Activated T-helper 1 cell treated with Interleukin-2 at 50 U/mL for 16 hours (primary cell): ENCODE data around the gene PKD2.
"Not testable (repeated sequence)": the region's sequence is repeated elsewhere in the genome, so short reads cannot be mapped to it uniquely, and the experiment has no call there.

Experiments
- DNase-seq: peaks from one replicate; pipeline ENCODE4 v3.0.0-alpha.2; 2020; ENCODE audit warnings: low read depth

PKD2 gene

DNA sequence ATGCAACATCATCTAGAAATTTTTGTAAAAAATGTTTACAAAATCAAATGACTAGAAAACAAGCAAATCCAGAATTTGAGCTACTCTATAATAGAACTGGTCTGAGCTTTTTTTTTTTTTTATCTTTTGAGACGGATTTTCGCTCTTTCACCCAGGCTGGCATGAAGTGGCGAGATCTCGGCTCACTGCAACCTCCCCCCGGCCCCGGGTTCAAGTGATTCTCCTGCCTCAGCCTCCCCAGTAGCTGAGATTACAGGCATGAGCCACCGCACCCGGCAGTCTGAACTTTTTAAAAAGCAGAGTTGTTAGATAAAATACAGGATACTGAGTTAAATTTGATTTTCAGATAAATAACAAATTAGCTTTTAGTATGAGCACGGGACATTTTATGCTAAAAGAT lies 20.9 kb upstream of the PKD2 start:
- no peak for DNase-seq

DNA sequence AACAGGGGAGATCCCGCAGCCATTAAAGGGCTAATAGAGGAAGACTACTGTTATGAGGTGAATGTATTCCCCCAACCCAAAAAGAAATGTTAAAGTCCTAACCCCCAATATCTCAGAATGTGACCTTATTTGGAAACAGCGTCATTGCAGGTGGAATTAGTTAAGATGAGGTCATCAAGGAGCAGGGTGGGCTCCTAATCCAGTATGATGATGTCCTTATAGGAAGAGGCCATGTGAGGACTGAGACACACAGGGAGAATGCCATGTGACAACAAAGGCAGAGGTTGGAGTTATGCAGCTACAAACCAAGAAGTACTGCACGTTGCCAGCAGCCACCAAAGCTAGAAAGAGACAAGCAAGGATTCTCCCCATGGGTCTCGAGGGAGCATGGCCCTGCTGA lies 17.7 kb upstream of the PKD2 start:
- no peak for DNase-seq

DNA sequence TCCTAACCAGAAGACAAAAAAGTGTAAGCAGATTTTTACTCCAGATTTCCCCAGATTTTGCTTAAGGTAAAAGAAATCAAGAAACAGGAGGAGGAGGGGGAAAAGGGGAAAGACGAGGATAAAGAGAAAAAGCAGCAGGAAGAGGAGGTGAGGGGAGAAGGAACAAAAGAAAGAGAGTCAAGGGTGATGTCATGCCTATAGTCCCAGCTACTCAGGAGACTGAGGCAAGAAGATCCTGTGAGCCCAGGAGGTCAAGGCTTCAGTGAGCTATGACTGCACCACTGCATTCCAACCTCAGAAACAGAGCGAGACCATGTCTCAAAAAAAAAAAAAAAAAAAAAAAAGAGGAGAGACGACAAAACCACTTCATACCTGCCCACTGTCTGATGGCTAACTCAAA lies 12.0 kb upstream of the PKD2 start:
- DNase-seq, result no peak

DNA sequence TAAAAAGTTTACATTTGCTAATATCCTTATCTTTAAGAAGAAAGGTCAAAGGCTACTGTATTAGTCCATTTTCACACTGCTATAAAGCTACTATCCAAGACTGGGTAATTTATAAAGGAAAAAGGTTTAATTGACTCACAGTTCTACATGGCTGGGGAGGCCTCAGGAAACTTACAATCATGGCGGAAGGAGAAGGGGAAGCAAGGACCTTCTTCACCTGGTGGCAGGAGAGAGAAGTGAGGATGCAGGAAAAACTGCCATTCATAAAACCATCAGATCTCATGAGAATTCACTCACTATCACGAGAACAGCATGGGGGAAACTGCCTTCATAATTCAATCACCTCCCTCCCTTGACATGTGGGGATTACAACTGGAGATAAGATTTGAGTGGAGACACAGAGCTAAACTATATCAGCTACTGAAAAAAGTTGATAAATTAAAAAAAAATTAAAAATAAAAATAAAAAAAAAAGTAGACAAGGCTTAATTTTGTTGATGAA lies 8.2 kb upstream of the PKD2 start:
- not testable (repeated sequence) for DNase-seq

DNA sequence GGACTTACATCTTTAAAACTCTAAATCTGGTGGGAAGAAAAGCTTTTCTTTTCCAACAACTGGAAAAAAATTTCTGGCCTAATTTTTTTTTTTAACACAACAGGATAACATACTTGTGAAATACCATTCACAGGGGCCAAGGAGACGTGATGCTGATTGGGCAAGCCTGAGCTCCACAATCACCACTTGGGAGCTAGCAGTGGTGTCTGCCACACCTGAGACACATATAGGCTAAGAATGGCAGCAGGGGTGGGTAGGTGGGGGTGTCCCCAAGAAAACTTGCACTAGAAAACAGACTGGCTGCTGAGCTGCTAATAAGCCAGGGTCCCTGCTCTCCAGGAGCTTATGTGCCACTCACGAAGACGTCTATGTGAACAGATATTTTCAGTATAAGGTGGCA lies 5.6 kb upstream of the PKD2 start:
- no peak for DNase-seq

DNA sequence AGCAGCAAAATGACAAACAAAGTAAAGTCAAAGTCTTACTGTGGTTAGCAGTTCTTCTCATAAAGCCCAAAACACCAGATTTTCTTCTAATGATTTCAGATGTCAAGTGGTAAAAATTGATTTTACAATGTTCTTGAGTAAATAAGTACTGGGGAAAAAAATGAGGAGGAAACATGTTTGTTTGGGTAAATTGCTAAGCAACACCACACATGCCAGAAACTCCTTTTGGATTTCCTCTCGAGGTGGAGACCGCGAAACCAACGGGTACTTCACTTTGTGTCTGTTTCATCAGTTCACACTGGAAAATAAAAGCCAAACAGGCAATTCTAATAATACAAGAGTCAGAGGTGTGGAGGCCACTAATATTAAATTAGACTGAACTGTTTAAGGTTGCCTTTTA lies 4.6 kb upstream of the PKD2 start:
- no peak for DNase-seq

DNA sequence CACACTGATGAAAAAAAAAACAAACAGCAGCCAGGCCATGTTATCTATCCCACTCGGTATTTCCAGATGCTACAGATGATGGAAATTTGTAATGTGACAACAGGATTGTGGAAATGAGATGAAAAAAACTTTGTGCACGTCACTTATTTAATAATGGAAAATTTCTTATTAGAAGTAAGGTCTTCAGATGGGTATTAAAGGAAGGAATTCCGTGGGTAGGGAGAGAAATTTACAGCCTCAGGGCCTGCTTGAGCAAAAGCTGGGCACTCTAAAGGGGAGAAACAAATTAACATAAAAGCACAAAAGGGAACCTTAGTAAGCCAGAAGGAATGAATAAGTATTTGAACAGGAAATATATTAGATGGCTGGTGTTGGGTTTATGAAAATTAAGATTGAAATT lies 4.2 kb upstream of the PKD2 start:
- no peak for DNase-seq

DNA sequence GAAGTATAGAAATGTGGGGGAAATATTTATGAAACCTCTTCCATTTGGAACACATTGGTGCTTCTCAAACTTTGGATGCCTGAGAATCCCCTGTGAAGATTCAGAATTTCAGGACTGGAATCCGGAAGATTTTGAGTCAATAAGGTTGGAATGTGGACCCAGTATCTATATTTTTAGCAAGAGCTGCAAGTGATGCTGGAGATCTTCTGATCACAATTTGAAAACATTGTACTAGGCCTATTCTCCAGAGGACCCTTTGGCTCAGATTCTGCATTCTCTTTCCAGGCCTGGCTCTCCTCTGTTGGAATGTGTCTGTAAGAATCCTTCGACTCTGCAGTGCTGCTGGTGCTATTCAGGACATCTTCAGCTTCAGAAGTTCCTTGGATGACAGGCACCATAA lies 2.4 kb upstream of the PKD2 start:
- DNase-seq, result no peak

DNA sequence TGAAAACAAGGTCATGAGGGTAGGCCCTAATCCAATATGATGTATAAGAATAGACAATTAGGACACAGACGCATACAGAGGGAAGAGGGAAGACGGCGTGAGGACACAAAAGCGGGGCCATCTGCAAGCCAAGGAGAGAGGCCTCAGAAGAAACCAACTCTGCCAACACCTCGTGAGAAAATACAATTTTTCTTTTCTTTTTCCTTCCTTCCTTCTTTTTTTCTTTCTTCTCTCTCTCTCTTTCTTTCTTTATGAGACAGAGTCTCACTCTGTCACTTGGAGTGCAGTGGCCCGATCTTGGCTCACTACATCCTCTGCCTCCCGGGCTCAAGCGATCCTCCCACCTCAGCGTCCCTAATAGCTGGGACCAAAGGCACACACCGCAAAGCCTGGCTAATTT lies 1.5 kb upstream of the PKD2 start:
- no peak for DNase-seq

DNA sequence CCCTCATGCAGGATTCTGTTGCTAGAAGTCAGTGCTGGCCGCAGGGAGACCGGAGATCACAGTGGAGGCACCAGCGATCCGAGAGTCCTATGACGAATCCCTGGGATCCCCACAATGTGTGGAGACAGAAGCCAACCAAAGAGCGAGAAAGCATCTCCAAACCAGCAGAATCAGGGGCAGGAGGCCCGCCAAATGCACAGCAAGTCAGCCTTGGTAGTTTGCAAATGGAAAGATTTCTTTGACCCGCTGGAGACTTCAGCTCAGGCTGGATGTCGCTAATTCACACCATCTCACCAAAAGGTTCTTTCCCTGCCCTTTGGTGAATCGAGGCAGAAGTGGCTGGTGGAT lies 505 bp upstream of the PKD2 start:
- DNase-seq, result no peak

DNA sequence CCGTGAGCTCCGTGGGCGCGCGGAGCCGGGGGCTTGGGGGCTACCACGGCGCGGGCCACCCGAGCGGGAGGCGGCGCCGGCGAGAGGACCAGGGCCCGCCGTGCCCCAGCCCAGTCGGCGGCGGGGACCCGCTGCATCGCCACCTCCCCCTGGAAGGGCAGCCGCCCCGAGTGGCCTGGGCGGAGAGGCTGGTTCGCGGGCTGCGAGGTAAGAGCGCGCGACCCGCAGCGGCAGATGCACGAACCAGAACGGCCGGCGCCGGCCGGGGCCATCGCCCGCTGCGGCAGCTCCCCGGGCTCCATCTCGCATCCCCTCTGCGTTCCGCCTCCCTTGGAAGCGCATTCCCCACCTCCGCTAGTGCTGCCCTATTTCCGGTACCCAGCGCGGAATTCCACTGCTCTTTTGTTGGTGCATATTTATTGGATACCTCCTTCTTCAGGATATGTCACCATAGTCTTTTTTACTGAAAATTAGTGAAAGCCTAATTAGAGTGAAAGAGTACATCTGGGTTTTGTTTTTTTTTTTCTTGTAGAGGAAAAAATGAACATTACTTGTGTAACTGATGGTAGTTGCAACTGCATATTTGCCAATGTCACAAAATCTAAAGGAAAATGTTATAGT lies 797 bp downstream of the PKD2 start:
- DNase-seq, result no peak

DNA sequence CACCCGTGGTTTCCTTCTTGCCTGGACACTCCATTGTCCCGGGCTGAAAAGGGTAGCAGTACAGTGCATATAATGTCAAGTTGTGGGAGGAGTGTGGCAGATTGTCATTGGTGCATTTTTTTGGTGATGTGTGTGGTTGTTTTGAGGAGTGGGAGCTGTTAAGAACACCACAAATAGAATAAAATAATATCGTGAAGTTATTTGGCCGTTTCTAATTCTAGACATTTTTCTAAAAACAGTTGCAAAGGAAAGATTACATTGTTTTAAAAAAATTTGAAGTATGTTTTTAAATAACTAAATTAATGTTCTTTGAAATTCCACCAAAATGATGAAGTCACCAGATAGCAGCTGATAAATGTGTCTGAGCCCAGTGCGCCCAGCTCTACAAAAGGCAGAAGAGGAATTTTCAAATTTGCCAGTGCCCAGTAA lies 1.3 kb downstream of the PKD2 start:
- DNase-seq, result no peak

DNA sequence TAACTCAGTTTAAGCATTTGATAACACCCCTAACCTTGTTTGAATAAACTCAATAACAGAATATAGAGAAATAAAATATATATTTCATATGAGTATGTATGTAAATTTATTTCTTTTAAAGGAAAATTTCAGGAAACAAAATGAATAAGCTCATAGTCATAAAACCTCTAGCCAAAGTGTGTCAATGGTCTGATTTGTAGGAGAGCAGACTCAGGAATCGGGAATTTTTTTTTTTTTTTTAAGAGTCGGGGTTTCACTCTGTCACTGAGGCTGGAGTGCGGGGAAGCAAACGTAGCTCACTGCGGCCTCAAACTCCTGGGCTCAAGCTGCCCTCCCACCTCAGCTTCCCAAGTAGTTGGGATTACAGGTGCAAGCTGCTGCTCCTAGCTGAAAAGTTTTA lies 2.4 kb downstream of the PKD2 start:
- DNase-seq, result no peak

DNA sequence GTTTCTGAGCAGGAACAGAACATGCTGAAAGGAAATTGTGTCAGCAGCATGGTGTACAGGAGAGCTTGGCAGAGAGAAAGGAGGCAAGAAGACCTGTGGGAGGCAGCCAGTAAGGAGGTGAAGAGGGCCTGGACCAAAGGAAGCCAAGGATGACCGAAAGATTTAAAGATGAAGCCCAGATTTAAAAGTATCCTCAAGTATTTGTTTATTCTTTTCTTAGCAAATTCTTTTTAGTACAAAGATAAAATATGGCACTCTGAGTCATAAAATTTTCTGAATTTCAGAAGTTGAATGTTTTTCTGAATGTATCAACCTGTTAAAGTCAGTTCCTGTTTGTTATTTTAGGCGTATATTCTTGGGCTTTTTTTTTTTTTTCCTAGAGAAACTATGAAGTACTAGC lies 3.5 kb downstream of the PKD2 start:
- no peak for DNase-seq

DNA sequence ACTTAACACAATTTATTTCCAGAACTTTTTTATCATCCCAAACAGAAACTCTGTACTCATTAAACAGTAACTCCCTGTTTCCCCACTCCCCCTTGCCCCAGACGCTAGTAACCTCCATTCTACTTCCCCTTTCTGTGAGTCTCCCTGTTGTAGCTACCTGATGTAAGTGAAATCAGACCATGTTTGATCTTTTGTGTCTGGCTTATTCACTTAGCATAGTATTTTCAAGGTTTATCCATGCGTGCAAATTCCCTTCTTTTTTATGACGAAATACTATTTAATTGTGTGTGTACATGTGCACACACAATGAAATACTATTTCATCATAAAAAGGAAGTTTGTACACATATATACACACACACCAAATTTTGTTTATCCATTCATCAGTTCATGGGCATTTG lies 5.2 kb downstream of the PKD2 start:
- DNase-seq, result no peak

DNA sequence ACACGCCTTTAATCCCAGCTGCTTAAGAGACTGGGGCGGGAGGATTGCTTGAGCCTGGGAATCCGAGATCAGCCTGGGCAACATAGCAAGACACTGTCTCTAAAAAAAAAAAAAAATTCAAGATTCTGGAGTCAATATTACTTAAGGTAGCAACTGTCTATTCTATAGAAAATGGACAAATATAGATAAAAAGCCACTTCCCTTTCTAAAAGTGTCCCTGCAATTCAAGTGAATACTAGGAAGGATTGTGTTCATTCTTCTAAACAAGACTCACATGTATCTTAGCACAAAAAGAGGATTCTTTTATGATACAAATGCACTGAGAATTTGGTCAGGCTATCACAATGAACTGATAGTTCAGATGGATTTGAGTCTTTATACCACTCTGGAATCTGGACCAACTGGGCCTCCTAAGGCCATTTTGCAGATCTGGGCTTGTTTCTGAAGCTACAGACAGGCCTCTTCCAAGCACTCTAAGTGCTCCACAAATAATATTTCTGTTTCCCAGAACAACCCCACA lies 7.0 kb downstream of the PKD2 start:
- DNase-seq, result no peak

DNA sequence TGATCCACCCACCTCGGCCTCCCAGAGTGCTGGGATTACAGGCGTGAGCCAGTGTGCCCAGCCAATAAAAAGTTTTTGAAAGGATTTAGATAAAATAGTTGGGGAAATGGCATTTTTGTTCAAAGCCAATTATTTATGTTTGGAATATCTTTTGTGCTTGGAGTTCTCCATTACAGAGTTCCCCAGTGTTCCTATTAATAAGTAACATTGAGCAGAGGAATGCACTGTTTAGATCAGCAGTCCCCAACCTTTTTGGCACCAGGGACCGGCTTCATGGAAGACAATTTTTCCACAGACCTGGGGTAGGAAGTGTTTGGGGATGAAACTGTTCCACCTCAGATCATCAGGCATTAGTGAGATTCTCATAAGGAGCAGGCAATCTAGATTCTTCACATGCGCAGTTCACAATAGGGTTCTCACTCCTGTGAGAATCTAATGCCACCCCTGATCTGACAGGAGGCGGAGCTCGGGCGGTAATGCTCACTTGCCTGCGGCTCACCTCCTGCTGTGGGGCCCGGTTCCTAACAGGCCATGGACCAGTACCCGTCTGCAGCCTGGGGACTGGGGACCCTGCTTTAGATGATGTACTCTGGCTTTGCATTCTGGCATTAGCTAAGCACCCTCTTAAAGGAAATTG lies 8.3 kb downstream of the PKD2 start:
- no peak for DNase-seq

DNA sequence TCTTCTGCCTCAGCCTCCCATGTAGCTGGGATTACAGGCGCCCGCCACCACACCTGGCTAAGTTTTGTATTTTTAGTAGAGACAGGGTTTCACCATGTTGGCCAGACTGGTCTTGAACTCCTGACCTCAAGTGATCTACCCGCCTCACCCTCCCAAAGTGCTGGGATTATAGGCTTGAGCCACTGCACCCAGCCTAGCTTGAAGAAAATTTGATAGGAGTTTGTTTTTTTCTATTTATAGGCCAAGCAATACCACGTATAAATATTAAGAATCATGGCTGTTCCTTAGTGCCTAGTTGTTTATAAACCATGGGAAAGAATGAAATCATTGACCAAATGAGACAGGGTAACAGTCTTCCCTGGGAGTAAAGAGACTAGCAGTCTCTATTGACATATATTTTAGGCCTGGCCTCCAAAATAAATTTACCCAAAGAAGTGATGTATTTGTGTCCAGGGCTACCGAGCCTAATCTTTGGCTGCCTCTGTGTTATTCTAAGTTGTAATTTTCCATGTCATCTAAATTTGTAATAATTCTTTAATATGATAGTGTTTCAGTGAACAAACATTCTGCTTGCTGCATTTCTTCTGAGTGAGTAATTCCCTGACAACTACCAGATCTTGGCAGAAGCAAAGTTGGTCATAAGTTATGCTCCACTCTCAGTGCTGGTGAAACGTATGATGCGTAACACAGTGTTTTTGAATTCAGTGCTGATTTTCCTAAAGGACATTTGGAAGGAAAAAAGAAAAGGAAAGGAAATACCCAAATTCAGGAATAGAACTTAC lies 10.3 kb downstream of the PKD2 start:
- no peak for DNase-seq

DNA sequence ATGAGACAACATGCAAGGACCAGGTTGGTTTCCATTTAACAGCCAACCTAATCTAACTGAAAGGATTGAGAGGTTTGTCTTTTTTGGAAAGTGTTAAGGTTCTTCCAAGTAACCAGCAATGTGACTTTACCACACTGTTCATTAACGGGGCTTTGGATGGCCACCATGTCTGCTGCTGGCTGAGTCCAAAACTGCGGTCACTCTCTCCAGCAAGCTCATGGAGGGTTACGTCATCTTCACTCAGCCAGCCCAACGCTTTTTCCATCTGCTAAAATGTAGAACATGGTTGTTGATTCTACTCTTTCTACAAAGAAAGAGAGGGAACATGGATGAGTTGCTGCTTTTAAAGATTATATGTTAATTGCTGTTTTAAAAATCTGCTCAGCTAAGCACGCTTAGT lies 11.0 kb downstream of the PKD2 start:
- no peak for DNase-seq

DNA sequence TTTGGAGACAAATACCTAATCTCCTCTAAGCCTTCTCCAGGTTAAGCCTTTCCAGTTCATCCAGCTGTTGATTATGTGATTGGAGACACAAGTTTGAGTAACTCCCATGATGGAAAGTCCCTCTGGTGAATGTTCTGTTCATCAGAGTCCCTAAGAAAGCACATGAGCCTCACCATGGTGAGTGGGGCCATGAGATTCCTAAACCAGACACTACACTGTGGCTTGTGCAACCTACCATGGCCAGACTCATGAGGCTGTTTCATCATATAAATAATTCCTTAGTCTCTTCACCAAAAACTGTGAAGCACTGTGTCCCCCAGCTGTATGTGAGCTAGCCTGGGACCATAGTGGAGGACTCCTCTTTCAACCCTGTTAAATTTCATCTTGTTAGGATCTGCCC lies 14.4 kb downstream of the PKD2 start:
- no peak for DNase-seq

DNA sequence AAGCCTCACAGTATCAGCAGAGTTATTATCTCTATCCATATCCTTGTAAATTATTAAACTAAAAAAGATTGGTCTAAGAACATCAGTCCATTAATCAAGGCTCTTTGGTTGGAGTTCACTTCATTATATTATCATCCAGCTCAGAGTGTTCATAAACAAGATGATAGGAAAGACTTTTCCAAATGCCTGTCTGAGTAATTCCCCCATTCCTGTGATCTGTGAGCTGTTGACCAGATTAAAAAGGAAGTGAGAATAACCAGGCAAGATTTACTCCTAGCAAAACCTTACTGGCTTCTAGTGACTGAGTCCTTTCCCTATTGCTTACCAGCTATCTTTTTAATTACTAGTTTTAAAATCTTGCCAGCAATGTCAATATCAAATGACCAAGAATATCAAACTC lies 14.9 kb downstream of the PKD2 start:
- DNase-seq, result no peak

DNA sequence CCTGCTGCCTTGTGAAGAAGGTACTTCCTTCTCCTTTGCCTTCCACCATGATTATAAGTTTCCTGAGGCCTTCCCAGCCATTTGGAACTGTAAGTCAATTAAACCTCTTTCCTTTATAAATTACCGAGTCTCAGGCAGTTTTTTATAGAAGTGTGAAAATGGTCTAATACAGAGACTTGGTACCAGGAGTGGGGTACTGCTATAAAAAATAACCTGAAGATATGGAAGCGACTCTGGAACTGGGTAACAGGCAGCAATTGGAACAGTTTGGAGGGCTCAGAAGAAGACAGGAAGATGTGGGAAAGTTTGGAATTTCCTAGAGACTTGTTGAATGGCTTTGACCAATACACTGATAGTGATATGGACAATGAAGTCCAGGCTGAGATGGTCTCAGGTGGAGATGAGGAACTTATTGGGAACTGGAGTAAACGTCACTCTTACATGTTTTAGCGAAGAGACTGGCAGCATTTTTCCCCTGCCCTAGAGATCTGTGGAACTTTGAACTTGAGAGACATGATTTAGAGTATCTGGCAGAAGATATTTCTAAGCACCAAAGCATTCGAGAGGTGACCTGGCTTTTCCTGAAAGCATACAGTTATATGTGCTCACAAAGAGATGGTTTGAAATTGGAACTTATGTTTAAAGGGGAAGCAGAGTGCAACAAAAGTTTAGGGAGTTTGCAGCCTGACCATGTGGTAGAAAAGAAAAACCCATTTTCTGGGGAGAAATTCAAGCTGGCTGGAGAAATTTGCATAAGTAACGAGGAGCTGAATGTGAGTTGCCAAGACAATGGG lies 18.6 kb downstream of the PKD2 start:
- DNase-seq, result not testable (repeated sequence)
